Peyer's patch (tissue), 4 donors: ENCODE measurements around the gene KCNA10.

Source experiments
- POLR2A ChIP-seq, 2 donors: fragments of 450-650 bp; IDR thresholded peaks; one replicate each; pipeline ENCODE4 v1.5.1; 2017; ENCODE audit warnings: antibody characterized with exemption in 2 of 2, mild to moderate bottlenecking in 2 of 2, moderate library complexity in 2 of 2
- TF ChIP-seq, protein P1 (sequence below), 6 experiments: fragments of 450-650 bp in 4 of 6; fragments of 200-600 bp in 2 of 6; sonication (generic) in 1 of 6; IDR thresholded peaks; one replicate each; pipeline ENCODE4 v1.5.1; 2017 to 2019; ENCODE audit warnings: antibody characterized with exemption in 6 of 6, mild to moderate bottlenecking in 3 of 6, moderate library complexity in 1 of 6

DNA sequence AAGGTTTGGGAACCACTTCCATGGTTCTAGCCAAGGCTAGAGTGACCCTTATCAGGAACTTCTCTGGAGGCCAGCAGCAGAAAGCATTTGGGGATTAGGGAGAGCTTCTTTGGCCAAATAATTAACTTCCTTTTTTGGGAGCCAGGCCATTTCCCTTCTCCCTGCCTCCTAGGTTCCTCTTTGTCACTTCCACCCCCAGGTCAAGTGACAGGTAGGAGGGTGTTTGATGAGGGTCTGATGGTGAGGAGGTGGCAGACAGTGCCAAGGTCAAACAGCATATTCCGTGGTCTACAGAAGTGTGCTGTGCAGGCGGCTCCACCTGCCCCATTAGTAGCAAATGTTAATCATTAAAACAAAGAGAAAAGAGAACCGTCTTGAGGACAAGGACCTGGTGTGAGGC is 1.9 kb upstream of the KCNA10 start:
- TF ChIP-seq POLR2A (IDR thresholded peaks at IDR 0.05): no peak
- TF ChIP-seq, protein P1, sequence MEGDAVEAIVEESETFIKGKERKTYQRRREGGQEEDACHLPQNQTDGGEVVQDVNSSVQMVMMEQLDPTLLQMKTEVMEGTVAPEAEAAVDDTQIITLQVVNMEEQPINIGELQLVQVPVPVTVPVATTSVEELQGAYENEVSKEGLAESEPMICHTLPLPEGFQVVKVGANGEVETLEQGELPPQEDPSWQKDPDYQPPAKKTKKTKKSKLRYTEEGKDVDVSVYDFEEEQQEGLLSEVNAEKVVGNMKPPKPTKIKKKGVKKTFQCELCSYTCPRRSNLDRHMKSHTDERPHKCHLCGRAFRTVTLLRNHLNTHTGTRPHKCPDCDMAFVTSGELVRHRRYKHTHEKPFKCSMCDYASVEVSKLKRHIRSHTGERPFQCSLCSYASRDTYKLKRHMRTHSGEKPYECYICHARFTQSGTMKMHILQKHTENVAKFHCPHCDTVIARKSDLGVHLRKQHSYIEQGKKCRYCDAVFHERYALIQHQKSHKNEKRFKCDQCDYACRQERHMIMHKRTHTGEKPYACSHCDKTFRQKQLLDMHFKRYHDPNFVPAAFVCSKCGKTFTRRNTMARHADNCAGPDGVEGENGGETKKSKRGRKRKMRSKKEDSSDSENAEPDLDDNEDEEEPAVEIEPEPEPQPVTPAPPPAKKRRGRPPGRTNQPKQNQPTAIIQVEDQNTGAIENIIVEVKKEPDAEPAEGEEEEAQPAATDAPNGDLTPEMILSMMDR (IDR thresholded peaks at IDR 0.05): no peak
